SU-DHL-6 (cell line): ENCODE results near the gene CCDC167.

Experiments used
- EZH2phosphoT487 ChIP-seq: fragments of 200-600 bp; sonication (generic), shearing (Covaris generic); conservative IDR thresholded peaks from 2 replicates; pipeline ENCODE4 v1.6.1; 2018; ENCODE audit warnings: mild to moderate bottlenecking, antibody characterized with exemption, low read length, moderate library complexity, mixed read lengths
- TF ChIP-seq, protein P1 (sequence below): fragments of 200-600 bp; sonication (generic); IDR thresholded peaks from one replicate; pipeline ENCODE4 v1.5.1; 2017; ENCODE audit warnings: antibody characterized with exemption, mild to moderate bottlenecking, low read length, moderate library complexity; ENCODE audit not compliant: insufficient read depth, poor library complexity, severe bottlenecking

GRCh38 chr6:37513576-37513975 lies 13.9 kb upstream of the CCDC167 start:
- TF ChIP-seq, protein P1, sequence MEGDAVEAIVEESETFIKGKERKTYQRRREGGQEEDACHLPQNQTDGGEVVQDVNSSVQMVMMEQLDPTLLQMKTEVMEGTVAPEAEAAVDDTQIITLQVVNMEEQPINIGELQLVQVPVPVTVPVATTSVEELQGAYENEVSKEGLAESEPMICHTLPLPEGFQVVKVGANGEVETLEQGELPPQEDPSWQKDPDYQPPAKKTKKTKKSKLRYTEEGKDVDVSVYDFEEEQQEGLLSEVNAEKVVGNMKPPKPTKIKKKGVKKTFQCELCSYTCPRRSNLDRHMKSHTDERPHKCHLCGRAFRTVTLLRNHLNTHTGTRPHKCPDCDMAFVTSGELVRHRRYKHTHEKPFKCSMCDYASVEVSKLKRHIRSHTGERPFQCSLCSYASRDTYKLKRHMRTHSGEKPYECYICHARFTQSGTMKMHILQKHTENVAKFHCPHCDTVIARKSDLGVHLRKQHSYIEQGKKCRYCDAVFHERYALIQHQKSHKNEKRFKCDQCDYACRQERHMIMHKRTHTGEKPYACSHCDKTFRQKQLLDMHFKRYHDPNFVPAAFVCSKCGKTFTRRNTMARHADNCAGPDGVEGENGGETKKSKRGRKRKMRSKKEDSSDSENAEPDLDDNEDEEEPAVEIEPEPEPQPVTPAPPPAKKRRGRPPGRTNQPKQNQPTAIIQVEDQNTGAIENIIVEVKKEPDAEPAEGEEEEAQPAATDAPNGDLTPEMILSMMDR: no peak
- TF ChIP-seq EZH2phosphoT487: no peak
